IPS DF 4.7 (cell line): Measurements from ENCODE around the gene ZIM2.
"Not testable (repeated sequence)": the region's sequence is repeated elsewhere in the genome, so short reads cannot be mapped to it uniquely, and the experiment has no call there.

Experiments
- DNase-seq: peaks from one replicate; pipeline ENCODE4 v3.0.0-alpha.2; 2013; ENCODE audit warnings: low spot score; ENCODE audit errors: extremely low read depth

ZIM2 gene

DNA sequence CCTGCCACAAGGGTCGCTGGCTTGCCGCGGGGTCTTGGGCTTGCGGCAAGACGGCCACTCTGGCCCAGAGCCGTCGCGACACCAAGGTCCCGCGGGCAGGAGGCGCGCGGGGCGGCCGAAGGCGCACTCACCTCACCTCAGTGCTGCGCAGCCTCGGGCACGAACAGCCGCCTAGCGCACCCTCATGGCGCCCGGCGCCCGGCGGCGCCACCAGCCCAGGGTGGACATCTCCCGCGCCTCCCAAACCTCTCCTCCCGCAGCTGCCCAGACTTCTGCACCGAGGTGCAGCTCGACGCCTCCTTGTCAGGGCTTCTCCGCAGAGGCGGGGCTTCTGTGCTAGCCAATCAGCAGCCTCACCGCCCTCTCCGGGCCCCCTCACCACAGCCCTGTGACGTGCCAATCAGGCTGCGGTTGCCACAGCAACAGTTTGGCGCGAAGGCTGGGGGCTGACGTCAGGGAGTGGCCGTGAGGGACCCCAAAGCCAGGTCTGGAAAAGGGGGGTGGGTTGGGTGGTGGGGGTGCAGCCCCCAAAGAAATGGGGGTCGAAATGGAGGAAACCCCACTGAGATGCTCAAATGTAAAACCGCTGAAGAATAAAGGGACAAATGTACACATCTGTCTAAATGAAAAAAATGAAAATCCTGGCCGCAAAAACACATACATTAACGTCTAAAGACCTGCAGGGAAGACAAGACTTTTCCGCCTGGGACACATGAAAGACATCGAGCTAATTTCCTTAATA, at the start of gene ZIM2, which contains the start of gene PEG3:
Gene ZIM2 (minus strand): TSS at position 276 of the 742 bp plus-strand sequence. CDS start 16,449 bp downstream, outside the sequence.
Gene PEG3 (minus strand): TSS at position 276 of the 742 bp plus-strand sequence. CDS start 16,071 bp downstream, outside the sequence.
- DNase-seq: no peak

DNA sequence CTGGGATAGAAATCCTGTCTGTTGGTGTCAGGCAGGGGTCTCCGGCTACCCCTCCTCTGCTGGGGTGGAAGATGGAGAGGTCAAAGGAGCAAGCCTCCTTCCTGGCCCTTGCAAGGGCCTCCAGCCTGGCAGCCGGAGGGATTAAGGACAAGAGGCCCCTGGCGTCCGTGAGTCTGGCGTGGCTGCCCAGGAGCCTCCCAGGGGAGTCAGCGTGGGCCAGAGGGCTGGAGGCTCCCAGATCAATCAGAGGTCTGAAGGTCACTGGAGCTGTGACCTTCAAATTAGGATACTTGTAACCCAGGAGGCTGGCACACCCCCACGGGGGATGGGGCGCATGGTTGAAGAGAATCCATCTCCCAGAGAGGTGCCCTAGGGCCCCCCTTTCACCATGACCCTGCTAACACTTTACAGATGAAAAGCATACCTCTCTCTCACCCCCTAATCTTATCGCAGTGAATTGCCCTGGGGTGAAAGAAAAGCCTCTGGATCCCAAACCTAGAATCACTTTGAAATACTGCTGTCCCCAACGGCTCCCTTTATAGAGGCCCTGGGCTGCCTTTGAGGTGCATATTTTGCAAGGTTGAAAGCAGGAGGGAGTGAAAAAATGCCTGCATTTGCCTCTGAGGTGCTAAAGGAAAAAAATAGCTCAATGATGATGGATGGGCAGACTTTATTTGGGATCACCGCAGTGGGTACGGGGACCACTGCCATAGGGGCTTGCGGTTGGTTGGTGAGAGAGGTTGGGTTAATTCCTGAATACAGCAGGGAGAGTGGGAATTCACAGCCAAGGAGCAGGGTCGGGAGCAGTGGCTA, 44.9 kb upstream of the ZIM2 start:
- no peak for DNase-seq

DNA sequence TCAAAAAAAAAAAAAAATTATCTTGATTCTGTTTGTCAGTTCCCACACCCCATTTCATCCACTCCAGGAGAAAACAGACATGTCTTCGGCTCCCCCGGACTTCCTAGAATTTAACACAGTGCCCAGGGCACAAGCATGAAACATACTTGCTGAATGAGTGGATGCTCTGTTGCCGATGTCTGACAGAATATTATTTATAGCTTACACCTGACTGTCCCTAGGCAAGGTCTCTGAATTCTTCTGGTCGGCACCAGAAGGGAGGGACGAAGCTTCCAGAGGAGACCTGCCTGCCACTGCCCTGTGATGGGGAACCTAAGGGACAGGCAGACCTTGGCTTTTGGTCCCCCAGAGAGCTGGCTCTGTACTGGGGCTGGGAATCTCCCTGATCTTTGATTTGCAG, 43.9 kb upstream of the ZIM2 start:
- no peak for DNase-seq

DNA sequence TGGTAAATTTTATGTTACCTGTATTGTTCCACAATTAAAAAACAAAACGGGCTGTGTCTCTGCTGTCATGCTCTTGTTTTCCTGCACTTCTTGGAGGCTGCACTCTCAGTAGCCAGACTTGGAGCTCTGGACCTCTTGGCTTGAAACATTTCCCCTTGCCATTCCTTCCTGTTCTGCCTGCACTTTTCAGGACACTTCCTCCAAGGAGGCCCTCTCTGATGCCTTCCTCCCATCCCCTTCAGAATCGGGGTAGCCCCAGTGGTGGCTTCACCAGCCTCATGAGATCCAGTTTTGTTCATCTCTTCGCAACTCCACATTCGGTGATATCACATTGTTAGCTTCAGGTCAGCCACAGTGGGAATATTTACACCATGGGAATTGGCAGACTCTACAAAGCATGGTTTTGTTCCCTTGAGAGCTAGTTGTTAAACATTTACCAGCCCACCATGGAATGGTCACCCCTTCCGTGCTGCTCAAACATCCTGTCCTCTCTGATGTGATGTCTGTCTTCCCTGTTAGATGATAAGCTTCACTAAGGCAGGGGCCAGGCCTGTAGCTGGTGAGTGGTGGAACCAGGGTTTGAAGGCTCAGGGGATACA, 40.2 kb upstream of the ZIM2 start:
- DNase-seq: no peak

DNA sequence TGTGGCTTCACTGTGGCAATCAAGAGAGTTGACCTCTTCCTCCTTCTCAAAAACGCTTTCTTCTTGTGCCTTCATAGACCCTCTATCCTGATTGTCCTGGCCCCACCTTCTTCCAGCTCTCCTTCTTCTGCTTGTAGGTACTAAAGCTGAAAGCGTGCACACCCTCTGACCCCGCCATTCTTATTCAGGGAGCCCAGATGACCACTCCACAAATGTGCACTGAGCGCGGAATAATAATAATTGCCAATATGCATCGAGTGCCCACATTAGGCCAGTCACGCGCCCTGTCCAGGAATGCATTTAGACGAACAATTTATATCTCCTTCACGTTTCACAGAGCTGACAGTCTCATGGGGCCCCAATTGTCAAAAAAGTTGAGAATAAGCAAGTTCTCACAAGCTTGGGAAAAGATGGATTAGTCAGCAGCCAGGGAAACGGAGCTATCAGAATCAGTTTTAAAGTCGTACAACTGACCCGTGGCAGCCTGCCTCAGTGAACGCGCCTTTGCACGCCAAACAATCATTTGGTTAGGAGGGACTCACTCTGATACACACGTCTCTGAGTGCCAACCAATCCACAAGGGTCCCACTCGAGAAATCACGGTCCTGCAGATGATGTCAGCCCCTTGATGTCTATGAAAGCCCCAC, 36.7 kb upstream of the ZIM2 start:
- no peak for DNase-seq

DNA sequence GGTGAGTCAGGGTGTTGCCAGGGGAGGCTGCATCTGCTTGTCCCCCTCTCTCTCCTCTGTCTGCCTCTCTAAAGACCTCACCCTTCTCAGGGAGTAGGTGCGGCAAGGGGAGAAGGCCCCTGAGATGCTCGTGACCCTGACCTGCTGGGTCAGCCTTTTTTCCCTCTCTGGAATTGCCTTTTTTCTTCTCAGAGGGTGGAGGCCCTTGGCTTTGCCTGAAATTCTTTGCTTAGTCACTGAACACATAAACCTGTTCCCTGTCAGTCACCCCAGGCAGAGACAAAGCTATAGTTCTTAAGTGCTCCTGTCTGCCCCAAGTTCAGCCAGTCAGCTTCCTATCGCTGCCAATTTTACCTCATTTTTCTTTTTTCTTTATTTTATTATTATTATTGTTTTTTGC, 35.2 kb upstream of the ZIM2 start:
- DNase-seq: no peak

DNA sequence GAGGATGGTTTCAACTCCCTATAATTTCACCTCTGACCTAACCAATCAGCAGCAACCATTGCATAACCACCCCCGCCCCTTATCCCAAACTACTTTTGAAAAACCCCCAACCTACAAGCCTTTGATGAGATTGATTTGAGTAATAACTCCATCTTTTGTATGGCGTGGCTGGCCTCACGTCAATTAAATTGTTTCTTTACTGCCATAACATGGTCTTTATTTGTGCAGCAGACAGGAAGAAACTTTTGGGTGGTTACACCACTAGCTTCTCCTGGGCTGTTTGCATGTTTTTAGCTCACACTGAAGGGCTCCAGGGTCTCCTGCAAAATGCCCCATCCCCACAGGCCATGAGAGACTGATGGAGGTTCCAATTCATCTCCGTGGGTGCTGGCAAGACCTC, 34.0 kb upstream of the ZIM2 start:
- DNase-seq: no peak

DNA sequence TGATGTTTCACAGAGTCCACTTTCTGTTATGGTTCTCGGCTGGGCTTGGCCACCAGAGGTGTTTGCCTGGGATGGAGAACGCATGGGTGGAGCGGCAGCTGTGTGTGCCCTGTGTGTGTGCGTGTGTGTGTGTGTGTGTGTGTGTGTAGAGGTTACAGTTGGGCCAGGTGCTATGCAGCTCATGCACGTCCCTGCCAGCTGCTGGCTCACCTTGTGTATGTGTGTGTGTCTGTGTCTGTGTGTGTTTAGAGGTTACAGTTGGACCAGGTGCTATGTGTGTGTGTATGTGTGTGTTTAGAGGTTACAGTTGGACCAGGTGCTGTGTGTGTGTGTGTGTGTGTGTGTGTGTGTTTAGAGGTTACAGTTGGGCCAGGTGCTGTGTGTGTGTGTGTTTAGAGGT, 33.0 kb upstream of the ZIM2 start:
- no peak for DNase-seq

DNA sequence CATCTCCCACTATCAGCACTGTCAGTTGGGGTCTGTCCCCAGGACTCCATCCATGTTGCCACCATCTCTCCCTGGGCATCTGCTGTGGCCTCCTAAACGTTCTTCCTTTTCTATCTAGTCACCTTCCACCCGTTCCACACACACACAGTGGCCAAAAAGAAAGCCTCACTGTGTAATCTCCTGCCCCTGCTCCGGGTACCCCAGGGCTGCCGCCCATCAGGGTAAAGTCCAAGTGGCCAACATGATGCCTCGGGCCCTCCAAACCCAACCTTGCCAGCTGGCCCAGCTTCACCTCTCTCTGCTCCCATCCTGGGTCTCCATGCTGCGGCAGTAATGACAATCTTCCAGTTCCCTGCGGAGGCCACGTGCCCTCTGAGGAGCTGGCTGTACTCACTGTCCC, 29.4 kb upstream of the ZIM2 start:
- no peak for DNase-seq

DNA sequence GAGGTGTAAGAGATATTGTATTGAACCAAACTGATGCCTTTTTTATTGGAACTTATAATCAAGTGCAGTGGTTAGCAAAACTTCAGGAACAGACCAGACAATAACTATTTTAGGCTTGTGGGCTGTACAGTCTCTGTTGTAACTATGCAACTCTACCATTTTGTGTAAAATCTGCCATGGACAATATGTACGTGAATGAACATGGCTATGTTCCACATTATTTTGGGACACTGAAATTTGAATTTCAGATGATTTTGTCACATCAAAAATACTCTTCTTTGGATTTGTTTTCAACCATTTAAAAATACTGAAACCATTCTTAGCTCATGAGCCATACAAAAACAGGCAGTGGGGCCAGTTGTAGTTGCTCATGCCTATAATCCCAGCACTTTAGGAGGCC, 27.9 kb upstream of the ZIM2 start:
- no peak for DNase-seq

DNA sequence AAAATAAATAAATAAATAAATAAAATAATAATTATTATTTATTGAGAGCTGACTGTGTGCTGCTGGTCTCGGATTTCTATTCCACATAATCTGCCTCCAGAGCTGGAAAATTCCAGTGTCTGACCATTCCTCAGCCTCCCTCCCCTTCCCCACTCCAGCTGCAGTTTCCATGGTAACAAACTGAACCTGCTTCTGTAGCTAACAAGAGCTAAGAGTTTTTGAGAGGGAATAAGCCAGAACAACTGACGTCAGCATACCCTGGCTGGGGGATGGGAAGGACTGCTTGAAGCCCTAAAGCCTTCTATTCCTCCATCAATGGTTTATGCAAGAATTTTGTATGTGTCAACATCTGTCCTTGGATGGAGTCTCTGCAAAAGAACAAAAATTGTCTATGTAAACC, 26.0 kb upstream of the ZIM2 start:
- DNase-seq: no peak

DNA sequence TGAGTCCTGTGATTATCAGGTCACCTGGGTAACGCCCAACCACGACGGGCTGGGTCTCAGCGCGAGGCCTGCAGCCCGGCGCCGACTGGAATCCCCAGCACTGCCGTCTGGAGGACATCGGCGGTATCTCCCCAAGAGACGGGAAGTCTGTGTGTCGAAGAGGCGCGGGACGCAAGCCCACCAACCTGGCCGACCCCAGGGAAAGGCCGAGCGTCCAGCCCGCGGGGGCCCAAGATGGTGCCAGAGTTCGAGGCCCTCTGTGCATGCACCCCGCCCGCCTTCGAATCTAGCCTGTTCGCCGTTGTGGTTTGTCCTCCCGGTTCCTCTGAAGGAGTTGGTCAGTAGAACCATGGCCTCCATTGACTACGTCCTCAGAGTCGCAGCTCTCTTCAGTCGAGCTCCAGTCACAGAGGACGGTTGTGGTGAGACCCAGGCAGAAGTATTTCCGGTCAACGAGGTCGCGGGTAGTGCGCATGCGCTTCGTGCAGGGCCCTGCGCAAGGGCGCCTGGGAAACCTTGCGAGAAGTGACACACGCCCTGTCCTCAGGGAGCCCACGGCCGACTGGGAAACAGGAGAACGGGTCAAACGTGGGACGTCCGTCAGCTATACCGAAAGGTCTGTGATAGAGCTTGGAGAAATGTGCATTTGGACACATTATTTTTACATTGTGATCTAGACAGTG, 24.1 kb upstream of the ZIM2 start:
- no peak for DNase-seq

DNA sequence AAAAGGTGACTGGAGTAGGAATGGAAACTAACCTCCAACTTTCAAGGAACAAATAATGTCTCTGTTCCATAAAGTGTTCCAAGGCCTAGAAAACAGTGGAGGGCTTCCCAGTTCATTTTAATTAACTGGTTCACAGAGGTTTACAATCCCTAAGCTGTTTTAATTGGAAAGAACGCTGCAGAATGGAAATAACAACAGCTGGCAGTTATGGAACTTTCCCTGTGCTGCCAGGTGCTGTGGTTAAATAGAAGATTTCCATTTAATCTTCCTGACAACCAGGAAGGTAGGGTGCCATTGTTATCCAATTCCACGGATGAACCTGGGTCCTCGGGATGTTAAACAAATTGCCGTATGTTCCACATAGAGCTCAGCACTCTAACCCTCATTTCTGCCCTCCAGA, 22.2 kb upstream of the ZIM2 start:
- no peak for DNase-seq

DNA sequence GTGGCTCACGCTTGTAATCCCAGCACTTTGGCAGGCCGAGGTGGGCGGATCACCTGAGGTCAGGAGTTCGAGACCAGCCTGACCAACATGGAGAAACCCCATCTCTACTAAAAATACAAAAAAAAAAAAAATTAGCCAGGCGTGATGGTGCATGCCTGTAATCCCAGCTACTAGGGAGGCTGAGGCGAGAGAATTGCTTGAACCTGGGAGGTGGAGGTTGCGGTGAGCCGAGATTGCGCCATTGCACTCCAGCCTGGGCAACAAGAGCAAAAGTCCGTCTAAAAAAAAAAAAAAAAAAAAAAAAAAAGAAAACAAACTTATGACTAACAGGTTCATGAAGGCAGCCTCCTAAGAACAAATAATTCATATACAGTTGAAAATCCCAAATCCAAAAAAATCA, 19.9 kb upstream of the ZIM2 start:
- DNase-seq: not testable (repeated sequence)

DNA sequence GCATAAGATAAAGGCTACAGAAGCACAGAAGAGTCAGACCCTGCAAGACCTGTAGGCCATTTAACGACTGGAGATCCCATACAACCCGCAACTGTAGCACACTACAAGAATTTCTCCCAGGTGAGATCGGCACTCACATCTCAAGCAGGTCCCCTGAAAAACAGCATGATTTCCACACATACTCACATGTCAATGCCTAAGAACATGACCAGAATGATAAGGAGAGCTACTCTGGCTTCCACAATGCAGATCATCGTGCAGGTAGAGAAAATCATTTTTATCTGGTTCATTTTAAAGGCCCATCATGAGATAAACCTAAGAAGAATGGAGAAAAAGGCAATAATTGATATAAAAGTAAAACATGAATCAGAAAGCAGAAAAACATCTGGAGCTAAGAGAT, 17.5 kb upstream of the ZIM2 start:
- no peak for DNase-seq

DNA sequence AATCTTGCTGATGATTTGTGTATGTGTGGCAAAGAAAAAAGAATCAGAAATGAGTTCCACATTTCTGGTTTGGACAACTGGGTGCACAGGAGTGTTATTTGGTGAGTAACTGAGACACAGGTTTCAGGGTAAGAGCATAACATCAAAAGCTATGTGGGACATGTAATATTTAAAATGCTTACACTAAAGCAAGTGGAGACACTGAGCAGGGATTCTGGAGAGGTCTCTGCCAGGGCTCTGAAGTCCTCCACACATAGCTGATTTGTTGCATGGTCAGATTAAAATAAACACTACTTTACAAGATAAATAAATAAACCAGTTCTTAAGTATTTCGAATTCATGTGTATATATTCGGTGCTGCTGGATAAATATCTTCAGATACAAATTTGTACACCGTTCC, 16.3 kb upstream of the ZIM2 start:
- no peak for DNase-seq

DNA sequence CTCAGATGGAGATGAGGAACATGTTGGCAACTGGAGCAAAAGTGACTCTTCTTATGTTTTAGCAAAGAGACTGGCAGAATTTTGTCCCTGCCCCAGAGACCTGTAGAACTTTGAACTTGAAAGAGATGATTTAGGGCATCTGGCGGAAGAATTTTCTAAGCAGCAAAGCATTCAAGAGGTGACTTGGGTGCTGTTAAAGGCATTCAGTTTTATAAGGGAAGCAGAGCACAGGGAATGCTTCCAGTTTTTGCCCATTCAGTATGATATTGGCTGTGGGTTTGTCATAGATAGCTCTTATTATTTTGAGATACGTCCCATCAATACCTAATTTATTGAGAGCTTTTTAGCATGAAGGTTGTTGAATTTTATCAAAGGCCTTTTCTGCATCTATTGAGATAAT, 11.8 kb upstream of the ZIM2 start:
- DNase-seq: not testable (repeated sequence)

DNA sequence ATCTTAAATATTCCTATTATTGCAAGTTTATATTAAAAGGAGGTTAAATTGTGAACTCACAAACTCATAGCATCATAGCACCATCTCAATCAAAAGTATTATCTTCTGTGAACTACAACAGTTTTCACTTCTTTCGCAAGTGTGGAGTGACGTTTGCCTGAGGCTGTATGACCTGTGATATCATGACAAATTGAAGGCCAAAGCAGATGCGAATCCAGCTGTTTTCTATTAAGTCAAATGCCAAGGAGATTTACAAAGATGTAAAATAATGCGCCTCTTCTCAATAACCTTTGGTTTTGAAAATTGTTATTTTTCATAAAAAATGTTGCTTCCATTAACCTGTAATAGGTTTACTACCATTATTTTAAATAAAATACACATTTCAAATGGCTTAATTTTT, 7.6 kb upstream of the ZIM2 start:
- DNase-seq: no peak

DNA sequence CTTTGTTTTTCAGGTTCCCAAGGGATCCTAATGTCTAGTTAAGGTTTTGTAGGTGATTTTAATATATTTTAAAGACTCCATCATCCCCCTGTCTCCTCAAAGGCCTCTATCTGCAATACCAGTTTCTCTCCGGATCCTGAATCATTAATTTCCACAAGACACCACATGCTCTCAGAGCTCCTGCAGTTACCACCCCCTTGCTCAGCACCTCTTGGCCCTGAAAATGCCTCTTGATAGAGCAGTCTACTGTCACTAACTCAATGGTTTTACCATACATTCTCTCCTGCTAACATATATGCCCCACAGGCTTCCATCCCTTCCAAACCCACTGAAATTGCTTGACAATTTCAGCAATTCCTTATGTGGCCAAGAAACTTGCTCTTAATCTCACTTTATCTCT, 1.9 kb upstream of the ZIM2 start:
- DNase-seq: no peak

DNA sequence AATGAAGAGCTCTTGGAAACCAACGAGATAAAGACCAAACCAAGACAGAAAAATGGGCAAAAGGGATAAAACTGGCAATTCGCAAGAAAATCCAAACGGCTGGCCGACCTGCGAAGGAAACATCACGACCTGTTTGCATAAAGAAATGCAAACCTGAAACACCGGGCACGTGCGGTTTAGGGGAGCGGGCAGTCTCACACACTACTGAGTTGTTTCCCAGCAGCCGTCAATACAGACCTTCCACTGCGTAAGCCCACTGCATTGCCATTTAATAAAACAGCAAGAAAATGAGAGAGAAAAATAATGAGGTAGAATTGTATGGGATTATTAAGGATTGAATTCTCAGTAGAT, 642 bp upstream of the ZIM2 start:
- no peak for DNase-seq

DNA sequence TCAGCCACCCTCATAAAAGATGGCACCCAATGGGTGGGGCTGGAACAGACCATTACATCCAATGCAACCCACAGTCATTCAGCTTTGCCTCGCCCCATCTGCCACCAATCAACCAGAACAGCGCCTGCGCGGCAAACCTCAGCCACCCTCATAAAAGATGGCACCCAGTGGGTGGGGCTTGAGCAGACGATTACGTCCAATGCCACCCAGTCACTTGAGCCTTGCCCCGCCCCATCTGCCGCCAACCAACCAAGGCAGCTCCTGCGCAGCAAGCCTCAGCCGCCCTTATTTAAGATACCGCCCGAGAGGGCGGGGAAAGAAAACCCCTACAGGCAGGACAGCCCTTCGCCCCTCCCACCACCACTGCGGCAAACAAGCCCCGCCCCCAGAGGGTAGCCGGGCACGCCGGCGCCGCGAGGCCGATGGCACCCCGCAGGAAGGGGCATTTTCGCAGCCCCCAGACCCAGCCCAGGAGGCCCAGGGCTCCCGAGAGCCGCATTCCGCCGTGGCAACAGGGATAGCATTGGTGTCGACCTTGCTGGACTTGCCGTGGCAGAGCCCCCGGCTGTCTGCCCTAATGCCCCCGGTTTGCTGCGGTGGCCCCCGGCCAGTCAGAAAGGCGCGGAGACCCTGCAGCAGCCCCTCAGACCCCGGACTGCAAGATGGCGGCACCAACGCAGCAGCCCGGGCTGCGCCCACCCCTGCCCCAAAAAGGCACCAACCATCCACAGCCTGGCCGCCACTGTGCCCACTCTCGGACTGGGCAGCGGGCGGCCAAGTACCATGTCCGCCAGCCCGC, 675 bp downstream of the ZIM2 start:
- no peak for DNase-seq
